Lower leg skin (tissue), 3 donors: ENCODE data around the gene METRNL.
"Not testable (repeated sequence)": the region's sequence is repeated elsewhere in the genome, so short reads cannot be mapped to it uniquely, and the experiment has no call there.

Experiments
- CTCF ChIP-seq, 3 donors: fragments of 450-650 bp; IDR thresholded peaks; one replicate each; pipeline ENCODE4 v1.5.1; 2016; ENCODE audit warnings: antibody characterized with exemption in 3 of 3, mild to moderate bottlenecking in 3 of 3, moderate library complexity in 2 of 3
- POLR2A ChIP-seq, 2 donors: fragments of 450-650 bp; IDR thresholded peaks; one replicate each; pipeline ENCODE4 v1.6.1; 2016 to 2017; ENCODE audit warnings: antibody characterized with exemption in 2 of 2, mild to moderate bottlenecking in 1 of 2, moderate library complexity in 1 of 2

DNA sequence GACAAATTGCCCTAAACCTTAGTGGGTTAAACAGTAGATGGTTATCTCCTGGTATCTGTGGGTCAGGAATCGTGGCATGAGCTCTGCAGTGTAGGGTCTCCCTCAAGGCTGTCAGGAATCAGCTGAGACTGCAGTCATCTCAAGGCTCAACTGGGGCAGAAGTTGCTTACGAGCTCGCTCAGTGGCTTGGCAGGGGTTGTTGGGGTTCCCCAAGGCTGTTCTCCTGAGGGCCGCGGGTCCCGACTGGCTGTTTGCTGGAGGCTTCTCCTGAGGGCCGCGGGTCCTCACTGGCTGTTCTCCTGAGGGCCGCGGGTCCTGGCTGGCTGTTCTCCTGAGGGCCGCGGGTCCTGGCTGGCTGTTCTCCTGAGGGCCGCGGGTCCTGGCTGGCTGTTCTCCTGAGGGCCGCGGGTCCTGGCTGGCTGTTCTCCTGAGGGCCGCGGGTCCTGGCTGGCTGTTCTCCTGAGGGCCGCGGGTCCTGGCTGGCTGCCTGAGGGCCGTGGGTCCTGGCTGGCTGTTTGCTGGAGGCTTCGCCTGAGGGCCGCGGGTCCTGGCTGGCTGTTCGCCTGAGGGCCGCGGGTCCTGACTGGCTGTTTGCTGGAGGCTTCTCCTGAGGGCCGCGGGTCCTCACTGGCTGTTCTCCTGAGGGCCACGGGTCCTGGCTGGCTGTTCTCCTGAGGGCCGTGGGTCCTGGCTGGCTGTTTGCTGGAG is 60.3 kb downstream of the METRNL start:
- TF ChIP-seq CTCF, POLR2A (IDR thresholded peaks at IDR 0.05): not testable (repeated sequence)
